Muscle layer of colon (tissue), 2 donors: ENCODE results near the gene TEX11.
"Not testable (repeated sequence)": the region's sequence is repeated elsewhere in the genome, so short reads cannot be mapped to it uniquely, and the experiment has no call there.

ENCODE experiments used
- H3K27ac ChIP-seq: one replicate; pipeline ENCODE4 v1.7.0; 2013; ENCODE audit warnings: low read depth, mild to moderate bottlenecking, low read length, moderate library complexity
- H3K27me3 ChIP-seq, 2 donors: one replicate each; pipeline ENCODE4 v1.7.0; 2013; ENCODE audit warnings: low read length in 2 of 2, mild to moderate bottlenecking in 2 of 2; ENCODE audit not compliant: insufficient read depth in 2 of 2, control insufficient read depth in 1 of 2
- H3K36me3 ChIP-seq: one replicate; pipeline ENCODE4 v1.7.0; 2013; ENCODE audit warnings: mild to moderate bottlenecking, low read length; ENCODE audit not compliant: insufficient read depth
- H3K4me1 ChIP-seq: one replicate; pipeline ENCODE4 v1.7.0; 2013; ENCODE audit warnings: mild to moderate bottlenecking, low read length; ENCODE audit not compliant: insufficient read depth
- H3K4me3 ChIP-seq, 2 donors: one replicate each; pipeline ENCODE4 v1.7.0; 2013; ENCODE audit warnings: low read length in 2 of 2, low read depth in 1 of 2, mild to moderate bottlenecking in 1 of 2, moderate library complexity in 1 of 2
- H3K9ac ChIP-seq: one replicate; pipeline ENCODE4 v1.7.0; 2013; ENCODE audit warnings: low read length
- H3K9me3 ChIP-seq: one replicate; pipeline ENCODE4 v1.7.0; 2013; ENCODE audit warnings: mild to moderate bottlenecking, low read length
- donor health status: abdominal sarcoma.
- donor health status: Adenocarcinoma of cecum.

Gene TEX11

DNA sequence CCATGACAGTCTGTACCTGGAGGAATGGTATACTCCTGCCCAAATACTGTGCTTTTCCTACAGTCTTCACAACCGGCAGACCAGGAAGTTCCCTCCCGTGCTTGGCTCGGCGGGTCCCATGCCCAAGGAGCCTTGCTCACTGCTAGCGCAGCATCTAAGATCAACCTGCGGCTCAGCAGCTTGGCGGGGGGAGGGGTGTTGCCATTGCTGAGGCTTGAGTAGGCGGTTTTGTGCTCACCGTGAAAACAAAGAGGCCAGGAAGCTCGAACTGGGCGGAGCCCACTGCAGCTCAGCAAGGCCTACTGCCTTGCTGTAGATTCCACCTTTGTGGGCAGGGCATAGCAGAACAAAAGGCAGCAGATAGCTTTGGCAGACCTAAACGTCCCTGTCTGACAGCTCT lies 152.7 kb downstream of the TEX11 start:
- H3K4me3 ChIP-seq: no peak overlapping the region
- H3K4me1 ChIP-seq: no peaks in the 10 kb centered on the region
- peaks cover 0 to 4% of the 10 kb centered on the region in 2 donors for H3K27me3 ChIP-seq
- no peak overlapping the region for H3K27ac ChIP-seq
- no peaks in the 10 kb centered on the region for H3K9me3 ChIP-seq
- H3K36me3 ChIP-seq: no peaks in the 10 kb centered on the region
- no peak overlapping the region for H3K9ac ChIP-seq

- no peaks in the 10 kb centered on the region for H3K36me3 ChIP-seq
- peaks cover 0 to 4% of the 10 kb centered on the region in 2 donors for H3K27me3 ChIP-seq
- no peak overlapping the region for H3K4me3 ChIP-seq
- no peak overlapping the region for H3K9ac ChIP-seq
- no peak overlapping the region for H3K27ac ChIP-seq
- H3K9me3 ChIP-seq: no peaks in the 10 kb centered on the region
- no peaks in the 10 kb centered on the region for H3K4me1 ChIP-seq
These were observed 154.2 kb downstream of the TEX11 start for GRCh38 chrX:70754169-70754848.

- H3K27ac ChIP-seq, H3K9me3 ChIP-seq, H3K9ac ChIP-seq, H3K4me1 ChIP-seq, H3K36me3 ChIP-seq, H3K27me3 ChIP-seq, H3K4me3 ChIP-seq: not testable (repeated sequence)
These were observed 174.7 kb downstream of the TEX11 start for GRCh38 chrX:70733774-70734173.

GRCh38 chrX:70727961-70728360 lies 180.6 kb downstream of the TEX11 start:
- not testable (repeated sequence) for H3K27me3 ChIP-seq, H3K4me1 ChIP-seq, H3K36me3 ChIP-seq, H3K27ac ChIP-seq, H3K4me3 ChIP-seq, H3K9ac ChIP-seq, H3K9me3 ChIP-seq

- Histone ChIP-seq H3K27me3 (no peaks in the 10 kb centered on the region), H3K4me3 (no peak overlapping the region), H3K9ac (no peak overlapping the region), H3K9me3 (no peaks in the 10 kb centered on the region), H3K36me3 (no peaks in the 10 kb centered on the region), H3K4me1 (no peaks in the 10 kb centered on the region), H3K27ac (no peak overlapping the region)
These were observed 187.8 kb downstream of the TEX11 start for GRCh38 chrX:70720721-70721120.

DNA sequence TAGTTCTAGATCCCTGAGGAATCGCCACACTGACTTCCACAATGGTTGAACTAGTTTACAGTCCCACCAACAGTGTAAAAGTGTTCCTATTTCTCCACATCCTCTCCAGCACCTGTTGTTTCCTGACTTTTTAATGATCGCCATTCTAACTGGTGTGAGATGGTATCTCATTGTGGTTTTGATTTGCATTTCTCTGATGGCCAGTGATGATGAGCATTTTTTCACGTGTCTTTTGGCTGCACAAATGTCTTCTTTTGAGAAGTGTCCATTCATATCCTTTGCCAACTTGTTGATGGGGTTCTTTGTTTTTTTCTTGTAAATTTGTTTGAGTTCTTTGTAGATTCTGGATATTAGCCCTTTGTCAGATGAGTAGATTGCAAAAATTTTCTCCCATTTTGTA lies 197.2 kb downstream of the TEX11 start:
- not testable (repeated sequence) for H3K9me3 ChIP-seq, H3K4me1 ChIP-seq, H3K27me3 ChIP-seq, H3K9ac ChIP-seq, H3K36me3 ChIP-seq, H3K27ac ChIP-seq, H3K4me3 ChIP-seq

- Histone ChIP-seq H3K27me3 (no peaks in the 10 kb centered on the region), H3K27ac (no peak overlapping the region), H3K9ac (no peak overlapping the region), H3K4me3 (no peak overlapping the region), H3K9me3 (no peaks in the 10 kb centered on the region), H3K4me1 (no peaks in the 10 kb centered on the region), H3K36me3 (no peaks in the 10 kb centered on the region)
These were observed 214.0 kb downstream of the TEX11 start for GRCh38 chrX:70694339-70695122.

DNA sequence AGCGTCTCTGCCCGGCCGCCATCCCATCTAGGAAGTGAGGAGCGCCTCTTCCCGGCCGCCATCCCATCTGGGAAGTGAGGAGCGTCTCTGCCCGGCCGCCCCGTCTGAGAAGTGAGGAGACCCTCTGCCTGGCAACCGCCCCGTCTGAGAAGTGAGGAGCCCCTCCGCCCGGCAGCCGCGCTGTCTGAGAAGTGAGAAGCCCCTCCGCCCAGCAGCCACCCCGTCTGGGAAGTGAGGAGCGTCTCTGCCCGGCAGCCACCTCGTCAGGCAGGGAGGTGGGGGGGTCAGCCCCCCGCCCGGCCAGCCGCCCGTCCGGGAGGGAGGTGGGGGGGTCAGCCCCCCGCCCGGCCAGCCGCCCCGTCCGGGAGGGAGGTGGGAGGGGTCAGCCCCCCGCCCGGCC lies 229.1 kb downstream of the TEX11 start:
- H3K4me3 ChIP-seq, H3K9ac ChIP-seq, H3K27ac ChIP-seq, H3K27me3 ChIP-seq, H3K4me1 ChIP-seq, H3K36me3 ChIP-seq, H3K9me3 ChIP-seq: not testable (repeated sequence)

DNA sequence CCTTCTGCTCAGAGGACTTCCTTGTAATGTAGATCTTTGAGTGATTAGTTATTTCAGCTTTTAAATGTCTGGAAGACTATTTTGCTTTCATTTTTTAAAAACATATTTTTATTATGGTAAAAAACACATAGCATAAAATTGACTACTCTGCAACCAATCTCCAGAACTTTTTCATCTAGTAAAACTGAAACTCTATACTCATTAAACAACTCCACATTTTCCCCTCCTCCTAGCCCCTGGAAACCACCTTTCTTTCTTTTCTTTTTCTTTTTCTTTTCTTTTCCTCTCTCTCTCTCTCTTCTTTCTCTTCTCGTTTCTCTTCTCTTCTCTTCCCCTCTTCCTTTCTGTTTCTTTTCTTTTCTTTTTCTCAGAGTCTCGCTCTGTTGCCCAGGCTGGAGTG lies 233.2 kb downstream of the TEX11 start:
- H3K27ac ChIP-seq: no peak overlapping the region
- H3K9me3 ChIP-seq: no peaks in the 10 kb centered on the region
- H3K4me3 ChIP-seq: no peak overlapping the region
- H3K4me1 ChIP-seq: no peaks in the 10 kb centered on the region
- no peak overlapping the region for H3K9ac ChIP-seq
- H3K36me3 ChIP-seq: no peaks in the 10 kb centered on the region
- no peaks in the 10 kb centered on the region for H3K27me3 ChIP-seq

- Histone ChIP-seq H3K9ac (no peak overlapping the region), H3K27me3 (no peaks in the 10 kb centered on the region), H3K4me3 (no peak overlapping the region), H3K4me1 (no peaks in the 10 kb centered on the region), H3K36me3 (no peaks in the 10 kb centered on the region), H3K27ac (no peak overlapping the region), H3K9me3 (no peaks in the 10 kb centered on the region)
These were observed 236.2 kb downstream of the TEX11 start for GRCh38 chrX:70672326-70672725.

- H3K4me1 ChIP-seq: no peaks in the 10 kb centered on the region
- no peaks in the 10 kb centered on the region for H3K36me3 ChIP-seq
- no peak overlapping the region for H3K9ac ChIP-seq
- no peaks in the 10 kb centered on the region for H3K27me3 ChIP-seq
- no peak overlapping the region for H3K4me3 ChIP-seq
- H3K9me3 ChIP-seq: no peaks in the 10 kb centered on the region
- no peak overlapping the region for H3K27ac ChIP-seq
These were observed 239.4 kb downstream of the TEX11 start for GRCh38 chrX:70669120-70669519.

GRCh38 chrX:70664726-70665125 lies 243.8 kb downstream of the TEX11 start:
- Histone ChIP-seq H3K27me3 (no peaks in the 10 kb centered on the region), H3K9ac (no peak overlapping the region), H3K4me1 (no peaks in the 10 kb centered on the region), H3K27ac (no peak overlapping the region), H3K36me3 (no peaks in the 10 kb centered on the region), H3K4me3 (no peak overlapping the region), H3K9me3 (no peaks in the 10 kb centered on the region)
